ENCODE data around the gene TMIE.
"Not testable (repeated sequence)": the region's sequence is repeated elsewhere in the genome, so short reads cannot be mapped to it uniquely, and the experiment has no call there.

Gene TMIE

GRCh38 chr3:46693038-46693891, 7.9 kb upstream of the TMIE start, which contains the start of gene ALS2CL:
TSS of gene ALS2CL (minus strand) at chr3:46693679. CDS start at chr3:46689440, 4,239 bp downstream.
- H3K36me3 Mint-ChIP-seq, result no peaks in the 10 kb centered on the region
- H3K9me3 Mint-ChIP-seq (ENCODE audit: low read depth), result no peaks in the 10 kb centered on the region
- no peak within 1 kb of the TSS for H3K27ac Mint-ChIP-seq
- peak within 1 kb of the TSS; percentile 87 for H3K4me3 Mint-ChIP-seq
- H3K4me1 Mint-ChIP-seq (ENCODE audit: low read depth), result peaks cover 46% of the 10 kb centered on the region
- H3K27me3 Mint-ChIP-seq, result no peaks in the 10 kb centered on the region

DNA sequence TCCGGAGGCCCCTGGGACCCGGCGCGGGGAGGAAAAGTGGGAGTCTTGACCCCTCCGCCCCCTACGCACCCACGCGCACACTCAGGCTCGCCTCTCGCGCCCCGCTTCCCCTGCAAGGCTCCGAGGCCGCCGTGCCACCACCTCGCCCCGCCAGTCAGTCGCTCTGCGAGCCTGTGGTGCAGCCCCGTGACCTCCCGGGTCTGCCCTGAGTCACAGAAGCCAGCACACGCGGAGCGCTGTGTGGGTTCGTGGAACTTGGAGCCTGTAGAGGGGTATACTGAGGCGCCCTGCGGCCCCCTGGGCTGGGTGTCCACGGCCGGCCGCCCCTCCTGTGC, 7.3 kb upstream of the TMIE start:
- Mint-ChIP-seq H3K36me3 (no peaks in the 10 kb centered on the region), H3K9me3 (ENCODE audit: low read depth) (no peaks in the 10 kb centered on the region), H3K27ac (no peak overlapping the region), H3K4me3 (peak overlapping the region; percentile 35), H3K27me3 (no peaks in the 10 kb centered on the region), H3K4me1 (ENCODE audit: low read depth) (peaks cover 47% of the 10 kb centered on the region)

DNA sequence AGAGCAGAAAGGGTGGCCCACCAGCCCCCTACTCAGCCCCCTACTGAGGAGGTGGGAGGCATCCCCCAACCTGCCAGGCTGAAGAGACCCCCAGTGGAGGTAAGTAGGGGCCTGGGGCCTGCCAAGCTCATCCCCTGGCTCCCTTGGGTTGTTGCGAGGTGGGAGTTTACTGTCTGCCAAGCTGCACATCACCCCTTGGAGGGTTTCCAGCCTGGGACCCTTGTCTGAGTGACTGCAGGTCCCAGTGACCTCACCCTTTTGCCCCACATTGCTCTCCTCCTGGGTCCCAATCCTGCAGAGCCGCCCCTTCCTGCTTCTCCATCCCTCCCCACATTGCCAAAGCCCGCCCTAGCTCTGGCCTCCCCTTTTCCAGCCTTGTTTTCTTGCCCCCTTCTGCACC, 6.7 kb upstream of the TMIE start:
- Mint-ChIP-seq H3K27ac (peak overlapping the region; percentile 22), H3K4me1 (ENCODE audit: low read depth) (peaks cover 49% of the 10 kb centered on the region), H3K4me3 (peak overlapping the region; percentile 49), H3K36me3 (no peaks in the 10 kb centered on the region), H3K9me3 (ENCODE audit: low read depth) (no peaks in the 10 kb centered on the region), H3K27me3 (no peaks in the 10 kb centered on the region)

DNA sequence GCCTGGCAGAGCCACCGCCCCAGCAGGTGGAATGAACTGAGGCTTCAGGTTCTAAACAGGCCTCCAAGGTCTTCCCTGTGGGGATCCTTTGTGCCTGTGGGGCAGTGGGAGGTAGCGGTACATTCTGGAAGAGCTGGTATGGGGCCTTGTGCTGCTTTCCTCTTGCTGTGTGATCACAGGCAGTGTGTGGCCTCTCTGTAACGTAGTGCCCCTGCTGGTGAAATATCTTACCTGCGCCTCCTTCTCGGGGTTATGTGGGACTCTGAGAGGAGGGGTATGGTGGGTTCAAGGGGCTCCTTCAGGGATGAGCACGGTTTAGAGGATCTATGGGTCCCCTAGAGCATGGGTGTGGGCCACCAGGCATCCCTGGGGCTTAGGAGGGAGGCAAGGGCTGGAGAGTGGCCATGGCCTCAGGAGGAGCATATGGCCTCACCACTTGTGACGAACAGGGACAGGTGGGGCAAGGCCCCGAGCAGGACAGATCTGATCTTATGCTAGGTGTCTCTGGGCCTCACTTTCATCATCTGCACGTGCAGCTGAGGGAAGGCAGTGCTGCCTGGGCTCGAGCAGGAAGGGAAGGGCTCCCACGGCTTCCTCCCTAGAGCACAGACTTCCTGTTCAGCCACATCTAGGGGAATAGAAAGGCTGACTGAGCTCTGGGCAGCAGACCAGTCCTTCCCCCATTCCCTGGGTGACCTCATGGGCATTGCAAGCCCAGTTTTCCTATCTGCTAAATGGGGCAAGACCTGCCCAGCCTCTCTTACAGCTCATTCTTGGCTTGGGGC, 5.8 kb upstream of the TMIE start:
- H3K4me3 Mint-ChIP-seq, result peak overlapping the region; percentile 23
- no peaks in the 10 kb centered on the region for H3K27me3 Mint-ChIP-seq
- H3K27ac Mint-ChIP-seq, result peak overlapping the region; percentile 66
- H3K9me3 Mint-ChIP-seq (ENCODE audit: low read depth), result no peaks in the 10 kb centered on the region
- H3K4me1 Mint-ChIP-seq (ENCODE audit: low read depth), result peaks cover 44% of the 10 kb centered on the region
- H3K36me3 Mint-ChIP-seq, result no peaks in the 10 kb centered on the region

DNA sequence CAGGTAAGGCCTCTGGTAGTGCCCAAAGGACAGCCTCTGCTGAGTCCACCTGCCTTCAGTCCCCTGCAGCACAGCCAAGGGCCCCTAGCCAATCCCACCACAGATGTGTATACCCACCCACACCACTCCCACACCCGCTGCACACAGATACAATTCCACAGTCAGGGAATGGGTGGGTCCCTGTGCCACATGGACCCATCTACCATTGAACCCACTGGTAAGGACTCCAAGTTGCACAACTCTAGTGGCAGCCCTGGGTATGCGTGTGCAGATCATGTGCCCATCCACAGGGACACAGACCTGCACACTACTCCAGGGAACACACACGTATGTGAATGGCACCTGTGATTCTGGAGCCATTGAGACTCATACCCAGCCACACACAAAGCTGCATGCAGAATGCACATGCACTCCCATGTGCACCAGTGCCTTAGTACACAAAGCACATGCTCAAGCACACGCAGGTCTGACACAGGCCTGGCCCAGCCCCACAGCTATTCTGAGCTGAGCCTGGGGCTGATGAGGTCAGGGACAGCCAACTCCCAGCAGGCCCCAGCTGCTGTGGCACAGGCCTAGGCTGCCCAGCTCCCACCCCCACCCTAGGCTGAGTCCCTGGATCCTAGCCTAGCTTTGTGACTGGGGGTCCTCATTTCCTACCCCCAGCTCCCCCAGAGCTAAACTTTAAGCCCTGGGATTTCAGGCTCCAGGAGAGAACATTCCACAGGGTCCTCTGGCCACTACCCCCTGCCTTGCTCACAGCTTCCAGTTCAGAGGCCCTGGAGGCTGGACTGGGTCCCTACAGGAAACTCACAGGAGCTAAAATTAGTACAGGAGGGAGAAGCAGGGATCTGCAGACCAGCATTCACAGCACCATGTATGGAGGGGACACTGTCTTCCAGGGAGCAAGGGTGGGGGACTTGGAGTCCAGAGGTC, 5.0 kb upstream of the TMIE start:
- Mint-ChIP-seq H3K4me1 (ENCODE audit: low read depth) (peaks cover 41% of the 10 kb centered on the region), H3K4me3 (peak overlapping the region; percentile 22), H3K27ac (peak overlapping the region; percentile 66), H3K27me3 (no peaks in the 10 kb centered on the region), H3K36me3 (no peaks in the 10 kb centered on the region), H3K9me3 (ENCODE audit: low read depth) (no peaks in the 10 kb centered on the region)

GRCh38 chr3:46699676-46700523, 1.3 kb upstream of the TMIE start:
- no peak overlapping the region for H3K4me3 Mint-ChIP-seq
- no peak overlapping the region for H3K27ac Mint-ChIP-seq

DNA sequence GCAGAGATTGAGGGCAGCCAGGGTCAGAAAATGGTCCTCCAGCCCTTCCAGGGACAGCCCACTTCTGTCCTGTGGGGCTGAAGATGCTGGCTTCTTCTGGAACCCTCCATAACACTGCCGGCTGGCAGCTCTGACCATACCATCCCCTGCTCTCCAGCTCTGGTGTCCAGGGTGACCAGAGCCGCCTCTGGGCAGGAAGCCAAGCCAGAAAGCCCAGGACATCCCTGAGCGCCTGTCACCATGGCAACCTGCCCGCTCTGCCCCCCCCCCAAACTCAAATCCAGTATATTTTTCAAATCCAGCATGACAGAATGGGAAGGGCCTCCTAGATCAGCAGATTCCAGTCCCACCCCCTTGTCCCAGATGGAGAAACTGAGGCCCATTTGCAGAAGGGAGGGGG, 420 bp upstream of the TMIE start:
- no peaks in the 10 kb centered on the region for H3K27me3 Mint-ChIP-seq

More at GRCh38 chr3:46699676-46700523, 1.3 kb upstream of the TMIE start:
- Mint-ChIP-seq H3K36me3 (no peaks in the 10 kb centered on the region), H3K27me3 (no peaks in the 10 kb centered on the region), H3K4me1 (ENCODE audit: low read depth) (peaks cover 23% of the 10 kb centered on the region), H3K9me3 (ENCODE audit: low read depth) (no peaks in the 10 kb centered on the region)

GRCh38 chr3:46702246-46703012, 1.2 kb downstream of the TMIE start:
- H3K4me1 Mint-ChIP-seq (ENCODE audit: low read depth), result peaks cover 10% of the 10 kb centered on the region
- no peak overlapping the region for H3K27ac Mint-ChIP-seq
- H3K36me3 Mint-ChIP-seq, result no peaks in the 10 kb centered on the region
- H3K9me3 Mint-ChIP-seq (ENCODE audit: low read depth), result no peaks in the 10 kb centered on the region
- no peak overlapping the region for H3K4me3 Mint-ChIP-seq
- H3K27me3 Mint-ChIP-seq, result no peaks in the 10 kb centered on the region

More for the DNA sequence above, 420 bp upstream of the TMIE start:
- Mint-ChIP-seq H3K27ac (no peak overlapping the region), H3K36me3 (no peaks in the 10 kb centered on the region), H3K4me1 (ENCODE audit: low read depth) (peaks cover 14% of the 10 kb centered on the region), H3K4me3 (no peak overlapping the region), H3K9me3 (ENCODE audit: low read depth) (no peaks in the 10 kb centered on the region)

GRCh38 chr3:46703013-46703520, 1.9 kb downstream of the TMIE start:
- Mint-ChIP-seq H3K4me1 (ENCODE audit: low read depth) (peaks cover 7% of the 10 kb centered on the region), H3K36me3 (no peaks in the 10 kb centered on the region), H3K9me3 (ENCODE audit: low read depth) (no peaks in the 10 kb centered on the region), H3K27ac (no peak overlapping the region), H3K4me3 (no peak overlapping the region), H3K27me3 (no peaks in the 10 kb centered on the region)

DNA sequence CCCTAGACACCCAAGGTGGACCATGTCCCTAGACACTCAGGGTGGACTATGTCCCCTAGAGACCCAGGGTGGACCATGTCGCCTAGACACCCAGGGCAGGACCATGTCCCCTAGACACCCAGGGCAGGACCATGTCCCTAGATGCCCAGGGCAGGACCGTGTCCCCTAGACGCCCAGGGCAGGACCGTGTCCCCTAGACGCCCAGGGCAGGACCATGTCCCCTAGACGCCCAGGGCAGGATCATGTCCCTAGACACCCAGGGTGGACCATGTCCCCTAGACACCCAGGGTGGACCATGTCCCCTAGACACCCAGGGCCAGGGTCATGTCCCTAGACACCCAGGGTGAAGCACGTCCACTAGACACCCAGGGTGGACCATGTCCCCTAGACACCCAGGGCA, 3.2 kb downstream of the TMIE start:
- not testable (repeated sequence) for H3K27me3 Mint-ChIP-seq; H3K9me3 Mint-ChIP-seq (ENCODE audit: low read depth); H3K4me1 Mint-ChIP-seq (ENCODE audit: low read depth); H3K27ac Mint-ChIP-seq; H3K4me3 Mint-ChIP-seq; H3K36me3 Mint-ChIP-seq

DNA sequence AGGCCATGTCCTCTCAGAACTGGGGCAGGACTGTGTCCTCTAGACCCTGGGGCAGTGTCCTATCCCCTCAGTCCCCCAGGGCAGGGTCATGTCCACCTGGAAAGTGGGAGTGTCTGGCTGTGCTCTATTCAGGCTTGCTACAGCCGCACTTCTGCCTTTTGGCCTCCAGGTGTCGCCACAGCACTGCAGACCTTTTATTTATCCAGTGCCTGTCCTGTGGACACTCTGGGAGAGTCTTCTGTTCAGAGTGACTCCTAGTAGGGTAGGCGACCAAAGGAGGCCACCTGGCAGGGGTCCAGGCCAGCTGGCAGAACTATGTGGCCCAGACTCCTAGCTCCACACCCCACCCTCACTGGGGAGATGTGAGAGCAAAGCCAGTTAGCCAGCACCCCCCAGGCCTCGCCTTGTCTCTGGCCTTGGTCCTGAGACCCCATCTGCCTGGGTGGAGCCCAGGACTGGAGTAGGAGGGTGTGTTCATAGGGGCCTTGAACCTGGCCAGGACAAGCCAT, 3.9 kb downstream of the TMIE start:
- Mint-ChIP-seq H3K36me3 (no peaks in the 10 kb centered on the region), H3K4me1 (ENCODE audit: low read depth) (peaks cover 4% of the 10 kb centered on the region), H3K27me3 (no peaks in the 10 kb centered on the region), H3K4me3 (no peak overlapping the region), H3K9me3 (ENCODE audit: low read depth) (no peaks in the 10 kb centered on the region), H3K27ac (no peak overlapping the region)

DNA sequence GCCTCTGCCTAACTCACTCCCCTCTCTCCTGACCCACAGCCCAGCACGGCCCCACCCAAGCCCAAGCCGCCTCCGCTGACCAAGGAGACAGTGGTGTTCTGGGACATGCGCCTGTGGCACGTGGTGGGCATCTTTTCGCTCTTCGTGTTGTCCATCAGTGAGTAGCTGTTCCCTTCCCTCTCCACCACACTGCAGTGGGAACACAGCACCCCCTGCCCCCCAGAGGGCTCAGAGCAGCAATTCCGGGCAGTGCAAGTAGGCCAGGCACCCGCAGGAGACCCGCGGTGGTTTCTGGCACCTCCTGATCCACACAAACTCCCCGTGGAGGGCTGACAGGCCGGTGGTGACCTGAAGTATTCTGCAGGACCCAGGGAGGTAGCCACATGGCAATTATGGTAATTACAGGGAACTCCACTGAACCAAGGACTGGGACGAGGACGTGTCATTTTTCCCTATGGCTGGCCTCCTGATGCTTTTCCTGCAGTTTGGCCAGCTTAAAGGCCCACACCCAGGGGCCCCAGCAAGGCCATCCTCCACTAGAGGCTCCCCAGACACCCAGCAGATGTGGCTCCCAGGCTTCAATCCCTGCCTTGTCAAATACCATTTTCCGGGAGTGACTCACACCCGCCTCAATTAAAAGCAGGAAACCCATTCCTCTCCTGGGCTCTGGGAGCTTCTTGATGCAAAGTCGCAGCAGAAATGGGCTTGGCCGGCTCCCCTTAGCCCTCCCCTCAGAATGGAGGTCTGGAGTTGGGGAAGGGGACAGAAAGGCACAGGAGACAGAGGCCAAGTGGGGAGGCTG, 4.8 kb downstream of the TMIE start:
- Mint-ChIP-seq H3K36me3 (no peaks in the 10 kb centered on the region), H3K27ac (no peak overlapping the region), H3K4me3 (no peak overlapping the region), H3K4me1 (ENCODE audit: low read depth) (peaks cover 4% of the 10 kb centered on the region), H3K9me3 (ENCODE audit: low read depth) (no peaks in the 10 kb centered on the region), H3K27me3 (no peaks in the 10 kb centered on the region)

All from activated naive CD8-positive, alpha-beta T cell (primary cell).